ENCODE data around the gene ZNF593OS. TPM values are rescaled to one million over a fixed set of nuclear protein-coding genes. Genes with fewer than 3 reads are reported as not detected.
A peak's percentile ranks its signal among the peaks of the same experiment; 100 is the strongest.

The ZNF593OS gene
- total RNA-seq, 1 donor = not detected

DNA sequence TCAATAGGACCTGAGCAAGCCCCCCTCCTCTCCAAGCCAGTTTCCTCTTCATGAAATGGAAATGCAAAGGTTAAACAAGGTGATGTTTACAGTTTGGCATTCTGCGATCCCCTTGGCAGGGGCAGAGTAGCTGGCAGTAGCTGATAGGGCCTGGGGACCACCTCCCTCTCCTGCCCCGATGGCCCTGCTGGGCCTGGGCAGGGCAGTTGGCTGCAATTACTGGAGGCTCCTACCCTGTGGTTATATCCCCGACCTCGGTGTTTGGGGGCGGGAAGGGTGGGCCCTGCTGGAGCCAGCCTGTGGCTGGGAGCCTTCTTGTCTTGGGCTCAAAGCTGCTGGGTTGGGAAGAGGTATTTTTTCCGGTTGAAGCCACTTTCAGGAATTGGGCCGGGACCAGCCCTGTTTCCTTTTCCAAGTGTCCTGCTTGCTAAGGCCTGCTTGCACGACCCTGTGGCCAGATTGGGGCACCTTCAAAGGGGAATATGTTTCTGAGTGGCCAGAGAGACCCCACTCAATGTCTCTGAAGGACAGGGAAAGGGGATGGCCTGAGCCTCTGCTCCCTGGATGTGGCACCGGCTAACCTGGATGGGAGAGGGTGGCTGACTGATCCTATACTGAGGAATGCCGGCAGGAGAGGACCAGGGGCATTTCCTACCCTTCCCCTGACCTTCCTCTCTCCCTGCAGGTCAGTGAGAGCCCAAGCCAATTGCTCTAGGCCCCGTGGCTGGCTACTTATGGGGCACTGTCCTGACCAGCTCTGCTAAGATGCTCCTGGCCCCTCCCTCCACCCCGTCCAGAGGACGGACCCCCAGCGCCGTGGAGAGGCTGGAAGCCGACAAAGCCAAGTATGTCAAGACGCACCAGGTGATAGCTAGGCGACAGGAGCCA, 10.9 kb downstream of the ZNF593OS start:
- peak overlapping the region; percentile 48 for H3K4me3 ChIP-seq (ENCODE audit: low read depth, low read length)
- TF ChIP-seq, protein P1, sequence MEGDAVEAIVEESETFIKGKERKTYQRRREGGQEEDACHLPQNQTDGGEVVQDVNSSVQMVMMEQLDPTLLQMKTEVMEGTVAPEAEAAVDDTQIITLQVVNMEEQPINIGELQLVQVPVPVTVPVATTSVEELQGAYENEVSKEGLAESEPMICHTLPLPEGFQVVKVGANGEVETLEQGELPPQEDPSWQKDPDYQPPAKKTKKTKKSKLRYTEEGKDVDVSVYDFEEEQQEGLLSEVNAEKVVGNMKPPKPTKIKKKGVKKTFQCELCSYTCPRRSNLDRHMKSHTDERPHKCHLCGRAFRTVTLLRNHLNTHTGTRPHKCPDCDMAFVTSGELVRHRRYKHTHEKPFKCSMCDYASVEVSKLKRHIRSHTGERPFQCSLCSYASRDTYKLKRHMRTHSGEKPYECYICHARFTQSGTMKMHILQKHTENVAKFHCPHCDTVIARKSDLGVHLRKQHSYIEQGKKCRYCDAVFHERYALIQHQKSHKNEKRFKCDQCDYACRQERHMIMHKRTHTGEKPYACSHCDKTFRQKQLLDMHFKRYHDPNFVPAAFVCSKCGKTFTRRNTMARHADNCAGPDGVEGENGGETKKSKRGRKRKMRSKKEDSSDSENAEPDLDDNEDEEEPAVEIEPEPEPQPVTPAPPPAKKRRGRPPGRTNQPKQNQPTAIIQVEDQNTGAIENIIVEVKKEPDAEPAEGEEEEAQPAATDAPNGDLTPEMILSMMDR (IDR thresholded peaks at IDR 0.05; ENCODE audit: insufficient read depth, low read depth, low read length) = no peak
- no peak for DNase-seq (ENCODE audit: low read depth)

DNA sequence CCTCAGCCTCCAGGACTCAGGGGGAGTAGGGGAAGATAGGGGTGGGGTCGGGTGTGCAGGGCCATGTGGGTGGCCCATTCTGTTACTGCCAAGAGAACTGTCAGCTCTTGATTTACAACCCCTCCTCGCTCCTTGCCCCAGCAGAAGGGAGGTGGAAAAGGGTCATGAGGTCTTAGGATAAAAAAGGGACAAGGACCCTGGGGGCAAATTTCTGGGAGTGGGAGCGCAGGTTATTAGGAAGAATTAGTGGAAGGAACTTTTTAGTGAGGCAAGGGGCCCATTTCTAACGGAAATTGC, 11.9 kb downstream of the ZNF593OS start:
- no peak for DNase-seq (ENCODE audit: low read depth)
- TF ChIP-seq, protein P1 (IDR thresholded peaks at IDR 0.05; ENCODE audit: insufficient read depth, low read depth, low read length) = no peak
- no peak overlapping the region for H3K4me3 ChIP-seq (ENCODE audit: low read depth, low read length)

DNA sequence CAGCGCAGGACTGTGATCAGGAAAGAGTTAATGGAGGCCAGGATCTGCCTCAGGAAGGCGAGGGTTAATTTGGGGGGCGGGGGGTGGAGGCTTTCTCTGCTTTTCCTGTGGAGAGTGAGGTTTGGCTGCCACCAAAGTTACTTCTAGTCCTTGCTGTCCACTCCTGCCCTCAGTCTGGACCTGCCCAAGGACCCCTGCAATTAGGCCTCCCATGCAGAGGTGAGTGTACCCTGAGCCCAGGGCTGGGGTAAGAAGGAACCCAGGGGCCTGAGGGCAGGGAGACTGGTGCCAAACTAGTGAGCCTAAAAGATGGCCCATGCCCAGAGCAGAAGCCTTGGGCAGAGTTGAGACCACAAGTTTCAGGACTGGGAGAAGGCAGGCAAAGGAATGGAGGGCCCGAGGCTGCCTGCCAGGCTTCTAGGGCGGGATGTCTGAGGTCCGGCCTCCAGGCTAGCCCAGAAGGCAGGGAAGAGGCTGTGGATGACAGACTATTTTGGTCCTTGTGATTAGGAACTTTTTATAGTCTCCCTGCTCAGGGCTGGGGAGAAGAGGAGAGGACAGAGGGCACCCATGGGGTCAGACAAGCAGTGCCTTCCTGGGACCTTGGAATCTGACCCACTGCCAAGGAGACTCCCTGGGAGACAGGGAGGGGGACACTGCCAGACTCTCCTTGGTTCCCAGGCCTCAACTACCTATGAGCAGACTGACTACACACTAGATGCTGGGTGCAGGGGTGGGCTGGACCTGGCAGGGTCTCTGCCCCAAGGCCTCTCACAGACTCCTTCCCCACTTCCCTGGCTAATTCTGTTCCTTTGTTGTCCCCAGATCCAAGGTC, 12.5 kb downstream of the ZNF593OS start, which contains the start of gene FAM110D:
FAM110D (plus strand) TSS at position 172 of the 835 bp plus-strand sequence. CDS start 2,213 bp downstream, outside the sequence.
- TF ChIP-seq, protein P1 (IDR thresholded peaks at IDR 0.05; ENCODE audit: insufficient read depth, low read depth, low read length) = no peak
- no peak for DNase-seq (ENCODE audit: low read depth)
- H3K4me3 ChIP-seq (ENCODE audit: low read depth, low read length) = no peak within 1 kb of the TSS

DNA sequence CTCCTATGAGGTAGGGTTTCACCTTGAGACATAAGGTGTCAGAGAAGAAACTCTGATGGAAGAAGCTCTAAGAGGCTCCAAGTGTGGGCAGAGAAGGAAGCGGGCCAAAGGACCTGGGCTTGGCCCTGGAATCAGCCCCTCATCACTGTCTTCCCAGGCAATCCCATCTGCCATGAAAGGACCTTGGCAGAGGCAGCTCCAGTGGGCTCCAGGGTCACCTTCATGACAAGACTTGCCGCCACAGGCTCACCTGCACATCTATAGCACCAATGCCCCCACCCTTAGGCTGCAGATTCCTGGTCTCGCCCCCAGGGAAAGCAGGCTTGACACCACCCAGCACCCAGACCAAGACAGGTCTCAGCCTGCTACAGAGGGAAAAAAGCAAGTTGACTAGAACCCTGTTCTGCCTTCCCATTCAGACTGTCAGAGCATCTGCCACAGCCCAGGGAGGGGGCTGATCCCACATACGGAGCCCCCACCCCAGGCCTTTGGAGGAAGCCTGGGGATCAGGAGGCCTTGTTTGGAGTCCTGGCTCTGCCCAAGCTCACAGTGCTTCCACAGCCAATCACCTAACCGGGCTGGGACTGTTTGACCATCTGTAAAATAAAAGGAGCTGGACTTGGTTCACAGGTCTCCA, 13.2 kb downstream of the ZNF593OS start:
- DNase-seq (ENCODE audit: low read depth) = no peak
- TF ChIP-seq, protein P1 (IDR thresholded peaks at IDR 0.05; ENCODE audit: insufficient read depth, low read depth, low read length) = no peak
- H3K4me3 ChIP-seq (ENCODE audit: low read depth, low read length) = no peak overlapping the region

DNA sequence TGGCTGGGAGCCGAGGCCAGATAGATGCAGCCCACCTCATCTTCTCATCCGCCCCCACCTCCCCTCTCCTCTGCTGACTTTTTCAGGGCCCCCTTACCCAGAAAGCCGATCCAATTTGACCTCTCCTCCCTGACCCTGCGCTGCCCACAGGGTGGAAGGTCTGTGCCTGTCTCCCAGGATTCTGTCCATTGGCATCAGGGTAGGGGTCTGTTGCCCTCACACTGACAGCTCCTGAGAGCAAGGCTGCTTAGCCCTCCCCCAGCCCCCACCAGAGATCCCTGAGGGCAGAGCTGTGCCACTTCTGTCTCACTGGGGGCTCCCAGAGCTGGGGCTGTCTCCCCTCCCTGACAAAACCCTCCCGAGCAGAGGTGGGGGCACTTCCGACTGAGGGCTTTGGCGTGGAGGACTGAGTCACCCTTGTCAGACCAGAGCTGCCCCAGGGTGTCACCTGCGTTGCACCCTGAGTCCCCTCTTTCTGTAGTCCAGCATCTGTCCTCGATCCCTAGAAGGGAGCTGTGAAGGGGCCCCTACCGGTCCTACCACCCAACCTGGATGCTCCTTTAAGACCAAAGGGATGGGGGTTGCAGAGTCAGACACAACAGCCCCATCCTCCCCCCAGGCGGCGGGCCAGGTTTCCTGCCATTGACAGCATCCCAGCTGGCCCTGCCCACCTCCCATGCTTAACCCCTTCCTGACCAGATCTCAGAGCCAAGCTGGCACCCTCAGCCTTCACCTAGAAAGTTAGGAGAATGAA, 15.2 kb downstream of the ZNF593OS start:
- DNase-seq (ENCODE audit: low read depth) = no peak
- no peak overlapping the region for H3K4me3 ChIP-seq (ENCODE audit: low read depth, low read length)
- TF ChIP-seq, protein P1 (IDR thresholded peaks at IDR 0.05; ENCODE audit: insufficient read depth, low read depth, low read length) = no peak
